Measurements from ENCODE around the gene SMYD4.

DNA sequence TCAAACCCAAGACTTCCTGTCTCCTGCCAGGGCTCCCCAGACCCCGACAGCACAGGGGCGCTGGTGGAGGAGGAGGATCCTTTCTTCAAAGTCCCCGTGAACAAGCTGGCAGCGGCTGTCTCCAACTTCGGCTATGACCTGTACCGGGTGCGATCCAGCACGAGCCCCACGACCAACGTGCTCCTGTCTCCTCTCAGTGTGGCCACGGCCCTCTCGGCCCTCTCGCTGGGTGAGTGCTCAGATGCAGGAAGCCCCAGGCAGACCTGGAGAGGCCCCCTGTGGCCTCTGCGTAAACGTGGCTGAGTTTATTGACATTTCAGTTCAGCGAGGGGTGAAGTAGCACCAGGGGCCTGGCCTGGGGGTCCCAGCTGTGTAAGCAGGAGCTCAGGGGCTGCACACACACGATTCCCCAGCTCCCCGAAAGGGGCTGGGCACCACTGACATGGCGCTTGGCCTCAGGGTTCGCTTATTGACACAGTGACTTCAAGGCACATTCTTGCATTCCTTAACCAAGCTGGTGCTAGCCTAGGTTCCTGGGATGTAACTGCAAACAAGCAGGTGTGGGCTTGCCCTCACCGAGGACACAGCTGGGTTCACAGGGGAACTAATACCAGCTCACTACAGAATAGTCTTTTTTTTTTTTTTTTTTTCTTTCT lies 59.8 kb downstream of the SMYD4 start:
- TF ChIP-seq, protein P1, sequence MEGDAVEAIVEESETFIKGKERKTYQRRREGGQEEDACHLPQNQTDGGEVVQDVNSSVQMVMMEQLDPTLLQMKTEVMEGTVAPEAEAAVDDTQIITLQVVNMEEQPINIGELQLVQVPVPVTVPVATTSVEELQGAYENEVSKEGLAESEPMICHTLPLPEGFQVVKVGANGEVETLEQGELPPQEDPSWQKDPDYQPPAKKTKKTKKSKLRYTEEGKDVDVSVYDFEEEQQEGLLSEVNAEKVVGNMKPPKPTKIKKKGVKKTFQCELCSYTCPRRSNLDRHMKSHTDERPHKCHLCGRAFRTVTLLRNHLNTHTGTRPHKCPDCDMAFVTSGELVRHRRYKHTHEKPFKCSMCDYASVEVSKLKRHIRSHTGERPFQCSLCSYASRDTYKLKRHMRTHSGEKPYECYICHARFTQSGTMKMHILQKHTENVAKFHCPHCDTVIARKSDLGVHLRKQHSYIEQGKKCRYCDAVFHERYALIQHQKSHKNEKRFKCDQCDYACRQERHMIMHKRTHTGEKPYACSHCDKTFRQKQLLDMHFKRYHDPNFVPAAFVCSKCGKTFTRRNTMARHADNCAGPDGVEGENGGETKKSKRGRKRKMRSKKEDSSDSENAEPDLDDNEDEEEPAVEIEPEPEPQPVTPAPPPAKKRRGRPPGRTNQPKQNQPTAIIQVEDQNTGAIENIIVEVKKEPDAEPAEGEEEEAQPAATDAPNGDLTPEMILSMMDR (IDR thresholded peaks at IDR 0.05) = no peak
- TF ChIP-seq POLR2A (IDR thresholded peaks at IDR 0.05) = no peak

Data from prostate gland (tissue), 2 donors.